ENCODE measurements around the gene GMPPB. TPM values are rescaled to one million over a fixed set of nuclear protein-coding genes. Genes with fewer than 3 reads are reported as not detected.

Gene GMPPB
- total RNA-seq, 4 donors from 2014 or later: 28.5 to 85.6 (median 57.7) TPM

DNA sequence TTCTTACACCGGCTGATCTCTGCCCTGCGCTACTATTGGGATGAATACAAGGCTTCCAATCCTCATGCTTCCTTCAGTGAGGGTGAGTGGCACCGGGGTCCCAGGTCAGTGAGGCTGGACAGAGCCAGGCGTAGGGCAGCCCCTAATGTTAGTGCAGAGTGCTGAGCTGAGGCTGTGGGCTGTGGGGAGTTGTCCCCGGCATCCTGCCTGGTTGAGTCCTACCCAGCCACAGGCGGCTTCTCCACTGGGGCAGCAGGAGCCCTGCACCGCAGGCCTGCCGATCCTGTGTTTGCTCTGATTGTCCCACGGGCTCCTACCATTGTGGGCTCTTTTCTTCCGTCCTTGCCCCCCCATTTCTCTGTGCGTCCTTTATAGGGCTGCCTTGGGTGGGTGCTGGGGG, 21.1 kb downstream of the GMPPB start:
- no peaks in the 10 kb centered on the region for H3K9me3 ChIP-seq
- no peaks in the 10 kb centered on the region for H3K4me1 ChIP-seq
- no peak for DNase-seq
- WGBS, 2 donors: 90 to 97% methylated on average over 9 to 11 of the region's 11 CpGs
- H3K36me3 ChIP-seq: peaks cover 12 to 39% of the 10 kb centered on the region in 2 donors
- no peak overlapping the region for H3K27ac ChIP-seq
- no peaks in the 10 kb centered on the region for H3K27me3 ChIP-seq
- no peak for TF ChIP-seq POLR2A (IDR thresholded peaks at IDR 0.05)
- TF ChIP-seq, protein P1, sequence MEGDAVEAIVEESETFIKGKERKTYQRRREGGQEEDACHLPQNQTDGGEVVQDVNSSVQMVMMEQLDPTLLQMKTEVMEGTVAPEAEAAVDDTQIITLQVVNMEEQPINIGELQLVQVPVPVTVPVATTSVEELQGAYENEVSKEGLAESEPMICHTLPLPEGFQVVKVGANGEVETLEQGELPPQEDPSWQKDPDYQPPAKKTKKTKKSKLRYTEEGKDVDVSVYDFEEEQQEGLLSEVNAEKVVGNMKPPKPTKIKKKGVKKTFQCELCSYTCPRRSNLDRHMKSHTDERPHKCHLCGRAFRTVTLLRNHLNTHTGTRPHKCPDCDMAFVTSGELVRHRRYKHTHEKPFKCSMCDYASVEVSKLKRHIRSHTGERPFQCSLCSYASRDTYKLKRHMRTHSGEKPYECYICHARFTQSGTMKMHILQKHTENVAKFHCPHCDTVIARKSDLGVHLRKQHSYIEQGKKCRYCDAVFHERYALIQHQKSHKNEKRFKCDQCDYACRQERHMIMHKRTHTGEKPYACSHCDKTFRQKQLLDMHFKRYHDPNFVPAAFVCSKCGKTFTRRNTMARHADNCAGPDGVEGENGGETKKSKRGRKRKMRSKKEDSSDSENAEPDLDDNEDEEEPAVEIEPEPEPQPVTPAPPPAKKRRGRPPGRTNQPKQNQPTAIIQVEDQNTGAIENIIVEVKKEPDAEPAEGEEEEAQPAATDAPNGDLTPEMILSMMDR (IDR thresholded peaks at IDR 0.05): no peak
- intact Hi-C loops (cut with DNase I): loop anchor here (10.0 kb wide), 1 partner anchor 202 kb away; the partner anchor contains the start of gene MST1R
- no peak overlapping the region for H3K4me3 ChIP-seq (replicated peaks in 1 of 3)

DNA sequence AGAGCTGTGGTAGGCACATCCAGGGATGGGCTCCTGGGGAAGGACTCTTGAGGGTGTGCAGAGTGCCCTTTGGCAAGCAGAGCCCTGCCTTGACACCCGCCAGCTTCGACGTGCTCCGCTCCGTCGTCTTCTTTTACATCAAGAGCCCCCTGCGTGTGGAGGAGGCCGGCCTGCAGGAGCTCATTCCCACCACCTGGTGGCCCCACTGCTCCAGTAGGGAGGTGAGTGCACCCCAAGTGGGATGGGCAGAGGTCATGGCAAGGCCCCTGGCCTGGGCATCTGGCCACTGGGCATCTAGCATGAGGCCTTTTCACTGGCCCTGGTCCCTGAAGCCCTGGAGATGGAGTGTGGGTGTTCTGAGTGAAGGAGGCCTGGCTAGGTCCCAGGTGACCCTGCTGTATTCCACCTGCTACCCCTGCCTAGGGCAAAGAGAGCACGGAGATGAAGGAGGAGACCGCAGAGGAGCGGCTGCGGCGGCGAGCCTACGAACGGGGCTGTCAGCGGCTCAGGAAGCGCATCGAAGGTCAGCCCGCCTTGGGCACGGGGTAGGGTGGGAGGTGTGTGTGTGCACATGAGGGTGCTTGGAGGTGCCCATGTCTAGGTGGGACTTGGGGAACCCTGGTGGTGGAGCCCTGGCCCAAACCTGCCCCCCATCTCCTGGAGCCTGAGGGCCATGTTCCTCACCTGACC, 22.2 kb downstream of the GMPPB start:
- DNase-seq: no peak
- H3K9me3 ChIP-seq: no peaks in the 10 kb centered on the region
- H3K36me3 ChIP-seq: peaks cover 12 to 42% of the 10 kb centered on the region in 2 donors
- H3K4me3 ChIP-seq (replicated peaks in 1 of 3): no peak overlapping the region
- WGBS, 2 donors: 83 to 85% methylated on average over 21 of the region's 21 CpGs
- H3K27ac ChIP-seq: no peak overlapping the region
- no peaks in the 10 kb centered on the region for H3K27me3 ChIP-seq
- H3K4me1 ChIP-seq: no peaks in the 10 kb centered on the region
- TF ChIP-seq, protein P1 (IDR thresholded peaks at IDR 0.05): peak in 1 of 6 experiments; percentile 29
- TF ChIP-seq POLR2A (IDR thresholded peaks at IDR 0.05): no peak
- intact Hi-C loops (cut with DNase I): loop anchor here (10.0 kb wide), 1 partner anchor 203 kb away; the partner anchor contains the start of gene MST1R

DNA sequence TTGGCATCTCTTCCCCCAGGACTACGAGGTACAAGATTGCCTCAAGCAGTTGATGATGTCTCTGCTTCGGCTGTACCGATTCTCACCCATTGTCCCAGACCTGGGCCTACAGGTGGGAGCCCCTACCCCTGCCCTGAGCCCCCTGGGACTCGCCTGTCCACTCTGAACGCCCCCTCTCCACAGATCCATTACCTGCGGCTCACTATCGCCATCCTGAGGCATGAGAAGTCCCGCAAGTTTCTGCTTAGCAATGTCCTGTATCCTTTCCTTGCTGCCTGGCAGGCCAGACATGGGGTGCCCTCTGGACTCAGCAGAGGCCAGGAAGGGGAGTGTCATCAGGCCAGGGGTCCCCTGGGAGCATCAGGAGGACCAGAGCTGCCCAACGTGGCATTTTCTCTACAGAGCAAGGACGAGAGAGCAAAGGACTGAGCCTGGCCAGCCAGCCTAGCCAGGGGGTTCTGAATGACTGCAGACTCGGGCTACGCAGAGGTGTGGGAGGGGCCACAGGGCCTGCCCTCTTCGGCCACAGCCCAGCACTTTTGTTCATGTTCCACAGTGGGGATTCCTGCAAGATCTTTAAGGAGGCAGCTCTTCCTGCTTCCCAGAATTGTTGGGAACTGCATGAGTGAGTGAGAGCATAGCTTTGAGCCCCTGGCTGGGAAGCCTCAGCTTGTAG, 23.2 kb downstream of the GMPPB start:
- no peak overlapping the region for H3K4me3 ChIP-seq (replicated peaks in 1 of 3)
- DNase-seq: no peak
- intact Hi-C loops (cut with DNase I): loop anchor here (10.0 kb wide), 1 partner anchor 204 kb away; the partner anchor contains the start of gene MST1R
- peaks cover 10 to 35% of the 10 kb centered on the region in 2 donors for H3K36me3 ChIP-seq
- H3K27ac ChIP-seq: no peak overlapping the region
- H3K9me3 ChIP-seq: no peaks in the 10 kb centered on the region
- H3K27me3 ChIP-seq: no peaks in the 10 kb centered on the region
- WGBS, 2 donors: 86 to 92% methylated on average over 2 to 13 of the region's 13 CpGs
- no peaks in the 10 kb centered on the region for H3K4me1 ChIP-seq
- TF ChIP-seq, protein P1 (IDR thresholded peaks at IDR 0.05): no peak

DNA sequence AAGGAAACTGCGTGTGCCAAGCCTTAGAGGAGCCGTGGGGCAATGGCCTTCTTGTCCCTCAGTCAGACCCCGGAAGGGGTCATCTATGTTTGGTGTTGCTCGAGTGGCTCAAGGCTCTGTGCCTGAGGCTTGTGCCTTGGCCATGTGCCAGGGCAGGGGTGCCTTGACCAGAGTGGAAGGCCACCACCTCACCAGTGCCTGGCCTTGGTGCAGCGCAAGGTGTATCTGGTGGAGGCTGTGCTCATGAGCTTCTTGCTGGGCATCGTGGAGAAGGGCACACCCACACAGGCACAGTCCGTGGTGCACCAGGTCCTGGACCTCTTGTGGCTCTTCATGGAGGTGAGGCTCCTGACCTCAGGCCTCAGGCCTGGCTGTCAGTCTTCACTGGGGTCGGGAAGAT, 23.7 kb downstream of the GMPPB start:
- WGBS, 2 donors: 81 to 86% methylated on average over 6 to 8 of the region's 8 CpGs
- intact Hi-C loops (cut with DNase I): loop anchor here (10.0 kb wide), 1 partner anchor 205 kb away; the partner anchor contains the start of gene MST1R

More for the DNA sequence above, 23.7 kb downstream of the GMPPB start:
- Histone ChIP-seq H3K27me3 (no peaks in the 10 kb centered on the region), H3K36me3 (peaks cover 4 to 32% of the 10 kb centered on the region in 2 donors), H3K9me3 (no peaks in the 10 kb centered on the region), H3K27ac (no peak overlapping the region), H3K4me1 (no peaks in the 10 kb centered on the region), H3K4me3 (replicated peaks in 1 of 3) (no peak overlapping the region)
- no peak for TF ChIP-seq POLR2A (IDR thresholded peaks at IDR 0.05)
- TF ChIP-seq, protein P1 (IDR thresholded peaks at IDR 0.05): no peak
- no peak for DNase-seq

All from thyroid gland (tissue), 4 donors.